H9 (cell line): ENCODE results near the gene TRIO. TPM values are rescaled to one million over a fixed set of nuclear protein-coding genes. Genes with fewer than 3 reads are reported as not detected.

ENCODE experiments used
- DNase-seq: peaks from one replicate; pipeline ENCODE4 v3.0.0-alpha.2; 2017
- H2AFZ ChIP-seq: one replicate; pipeline ENCODE4 v1.6.1; 2013; ENCODE audit warnings: mild to moderate bottlenecking, low read length, control low read depth, moderate library complexity
- H2AK5ac ChIP-seq: 2 replicates; pipeline ENCODE4 v1.6.1; 2013; ENCODE audit warnings: low read length, control low read depth, mixed read lengths; ENCODE audit not compliant: insufficient read length
- H2BK120ac ChIP-seq: one replicate; pipeline ENCODE4 v1.6.1; 2013; ENCODE audit warnings: low read depth, mild to moderate bottlenecking, low read length, control low read depth, inconsistent platforms; ENCODE audit not compliant: poor library complexity, severe bottlenecking
- H2BK12ac ChIP-seq: 2 replicates; pipeline ENCODE4 v1.6.1; 2013; ENCODE audit warnings: low read length, control low read depth, mixed read lengths, low read depth; ENCODE audit not compliant: insufficient read length
- H2BK15ac ChIP-seq: 2 replicates; pipeline ENCODE4 v1.6.1; 2013; ENCODE audit warnings: low read depth, low read length, control low read depth
- H2BK20ac ChIP-seq: one replicate; pipeline ENCODE4 v1.6.1; 2013; ENCODE audit warnings: low read depth, mild to moderate bottlenecking, low read length, control low read depth, inconsistent platforms; ENCODE audit not compliant: poor library complexity, severe bottlenecking
- H2BK5ac ChIP-seq: 2 replicates; pipeline ENCODE4 v1.6.1; 2013; ENCODE audit warnings: low read length, control low read depth, mixed read lengths; ENCODE audit not compliant: insufficient read length
- H3K14ac ChIP-seq: 2 replicates; pipeline ENCODE4 v1.6.1; 2013; ENCODE audit warnings: low read length, control low read depth; ENCODE audit not compliant: insufficient read depth
- H3K18ac ChIP-seq: 2 replicates; pipeline ENCODE4 v1.6.1; 2013; ENCODE audit warnings: low read depth, mild to moderate bottlenecking, mixed read lengths, low read length, control low read depth; ENCODE audit not compliant: insufficient read length
- H3K23ac ChIP-seq: 2 replicates; pipeline ENCODE4 v1.6.1; 2013; ENCODE audit warnings: low read length, control low read depth, mixed read lengths, low read depth; ENCODE audit not compliant: insufficient read length
- H3K23me2 ChIP-seq: 2 replicates; pipeline ENCODE4 v1.6.1; 2013; ENCODE audit warnings: low read depth, mild to moderate bottlenecking, mixed read lengths, low read length, control low read depth; ENCODE audit not compliant: insufficient read length, poor library complexity, severe bottlenecking
- H3K27ac ChIP-seq: 2 replicates; pipeline ENCODE4 v1.5.1; 2013; ENCODE audit warnings: low read length, control low read depth, mixed read lengths, low read depth; ENCODE audit not compliant: insufficient read length
- H3K27me3 ChIP-seq: 2 replicates; pipeline ENCODE4 v1.6.1; 2013; ENCODE audit warnings: low read length, control low read depth, inconsistent platforms; ENCODE audit not compliant: insufficient read depth
- H3K4ac ChIP-seq: 2 replicates; pipeline ENCODE4 v1.6.1; 2013; ENCODE audit warnings: low read depth, mild to moderate bottlenecking, control low read depth, inconsistent platforms, low read length, moderate library complexity
- H3K4me1 ChIP-seq: 2 replicates; pipeline ENCODE4 v1.6.1; 2013; ENCODE audit warnings: low read length, control low read depth, inconsistent platforms; ENCODE audit not compliant: insufficient read depth
- H3K4me2 ChIP-seq: 2 replicates; pipeline ENCODE4 v1.6.1; 2013; ENCODE audit warnings: low read length, control low read depth, mixed read lengths; ENCODE audit not compliant: insufficient read length, insufficient read depth
- H3K56ac ChIP-seq: 2 replicates; pipeline ENCODE4 v1.6.1; 2013; ENCODE audit warnings: low read depth, mild to moderate bottlenecking, mixed read lengths, low read length, control low read depth; ENCODE audit not compliant: insufficient read length
- H3K79me1 ChIP-seq: 2 replicates; pipeline ENCODE4 v1.6.1; 2013; ENCODE audit warnings: low read depth, mild to moderate bottlenecking, moderate library complexity, low read length, control low read depth, inconsistent platforms; ENCODE audit not compliant: insufficient read depth, poor library complexity, severe bottlenecking
- H3K79me2 ChIP-seq: 2 replicates; pipeline ENCODE4 v1.6.1; 2013; ENCODE audit warnings: low read length, control low read depth, inconsistent platforms; ENCODE audit not compliant: insufficient read depth
- H3K9ac ChIP-seq: 2 replicates; pipeline ENCODE4 v1.6.1; 2013; ENCODE audit warnings: low read length, control low read depth, mixed read lengths; ENCODE audit not compliant: insufficient read length; ENCODE audit errors: extremely low read depth
- H3K9me3 ChIP-seq: one replicate; pipeline ENCODE4 v1.6.1; 2013; ENCODE audit warnings: low read depth, low read length, inconsistent platforms; ENCODE audit not compliant: control insufficient read depth
- H3T11ph ChIP-seq: one replicate; pipeline ENCODE4 v1.6.1; 2013; ENCODE audit warnings: mild to moderate bottlenecking, low read length, control low read depth, inconsistent platforms
- H4K20me1 ChIP-seq: one replicate; pipeline ENCODE4 v1.6.1; 2013; ENCODE audit not compliant: control insufficient read depth, insufficient read length, insufficient read depth
- H4K5ac ChIP-seq: 2 replicates; pipeline ENCODE4 v1.6.1; 2013; ENCODE audit warnings: low read depth, mild to moderate bottlenecking, mixed read lengths, low read length, control low read depth; ENCODE audit not compliant: insufficient read length
- H4K8ac ChIP-seq: replicated peaks from 2 replicates; pipeline ENCODE4 v1.6.1; 2013; ENCODE audit warnings: low read length, control low read depth, mixed read lengths, low read depth; ENCODE audit not compliant: insufficient read length
- H4K91ac ChIP-seq: 2 replicates; pipeline ENCODE4 v1.6.1; 2013; ENCODE audit warnings: low read depth, mild to moderate bottlenecking, moderate library complexity, mixed read lengths, low read length, control low read depth; ENCODE audit not compliant: insufficient read length
- H3K27ac Mint-ChIP-seq, 3 experiments: 2 replicates in 2 of 3; 3 replicates in 1 of 3; pipeline ENCODE4 v1.8.0; 2020 to 2021; ENCODE audit warnings: mixed read lengths in 3 of 3, mild to moderate bottlenecking in 1 of 3, moderate library complexity in 1 of 3
- H3K27me3 Mint-ChIP-seq: 2 replicates; pipeline ENCODE4 v1.8.0; 2021; ENCODE audit warnings: low read depth, mild to moderate bottlenecking, moderate library complexity, mixed read lengths
- H3K36me3 Mint-ChIP-seq, 3 experiments: 2 replicates in 2 of 3; 3 replicates in 1 of 3; pipeline ENCODE4 v1.8.0; 2020 to 2021; ENCODE audit warnings: low read depth in 3 of 3, mixed read lengths in 3 of 3; ENCODE audit not compliant: insufficient read depth in 1 of 3
- H3K4me1 Mint-ChIP-seq, 2 experiments: 2 replicates each; pipeline ENCODE4 v1.8.0; 2020; ENCODE audit warnings: mixed read lengths in 2 of 2
- H3K4me3 Mint-ChIP-seq, 2 experiments: 2 replicates in 1 of 2; 3 replicates in 1 of 2; pipeline ENCODE4 v1.8.0; 2020 to 2021; ENCODE audit warnings: mild to moderate bottlenecking in 2 of 2, mixed read lengths in 2 of 2, moderate library complexity in 1 of 2
- H3K9me3 Mint-ChIP-seq, 2 experiments: 2 replicates in 1 of 2; 3 replicates in 1 of 2; pipeline ENCODE4 v1.8.0; 2020; ENCODE audit warnings: mild to moderate bottlenecking in 2 of 2, mixed read lengths in 2 of 2, moderate library complexity in 1 of 2
- WGBS: extraction: QIAGEN DNeasy Blood & Tissue Kit; methylation state at CpG from one replicate; pipeline ENCODE4 v1.1.7; 2013; ENCODE audit warnings: missing lambda C conversion rate, low lambda C conversion rate, mixed read lengths; ENCODE audit not compliant: insufficient read length; ENCODE audit errors: extremely low coverage; 5-methylcytosine and 5-hydroxymethylcytosine counted together
- total RNA-seq: library from RNA; stranded (reverse); gene quantifications from 2 replicates; pipeline ENCODE4 v1.2.1, GENCODE V29; 2021
- TF ChIP-seq, protein P1 (sequence below): fragments of 200-600 bp; sonication (generic); conservative IDR thresholded peaks from 3 replicates; pipeline ENCODE4 v1.8.0; 2021; ENCODE audit warnings: antibody characterized with exemption, mild to moderate bottlenecking

The TRIO gene
- total RNA-seq, 1 experiment from 2014 or later = 87.8 TPM

DNA sequence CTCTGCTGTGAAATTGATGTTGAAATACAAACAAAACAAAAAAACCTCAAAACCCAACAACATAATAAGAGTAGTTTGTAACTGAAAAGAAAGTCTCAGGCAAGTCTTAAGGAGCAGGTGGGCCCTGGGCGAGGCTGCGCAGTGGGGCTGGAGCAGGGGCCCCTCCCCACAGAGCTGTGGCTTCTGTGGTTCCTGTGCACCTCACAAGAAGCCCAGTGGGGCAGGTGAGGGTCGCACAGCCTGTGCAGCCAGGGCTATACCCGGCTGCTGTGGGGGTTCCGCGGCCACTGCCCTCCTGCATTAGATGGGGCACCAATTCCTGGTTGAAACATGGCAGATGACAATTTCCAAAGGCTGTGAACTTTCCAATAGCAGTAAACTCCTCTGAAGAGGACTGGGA lies 75.3 kb downstream of the TRIO start:
- Histone ChIP-seq H3K4me2 (no peak overlapping the region), H4K91ac (no peak overlapping the region), H3K23ac (no peak overlapping the region), H3K79me1 (peaks cover 8% of the 10 kb centered on the region), H4K8ac (no peak overlapping the region), H3K4me1 (peaks cover 27% of the 10 kb centered on the region), H3K27ac (no peak overlapping the region), H3K14ac (peak overlapping the region; percentile 41; the same call in 1 of the 2 replicates), H4K20me1 (no peaks in the 10 kb centered on the region), H2BK12ac (no peak overlapping the region), H3K9me3 (no peaks in the 10 kb centered on the region), H2BK15ac (no peak overlapping the region), H2BK20ac (no peak overlapping the region), H2BK5ac (no peak overlapping the region), H2AFZ (no peak overlapping the region), H3K56ac (no peak overlapping the region), H3K23me2 (no peaks in the 10 kb centered on the region), H3T11ph (no peak overlapping the region), H2BK120ac (no peak overlapping the region), H4K5ac (no peak overlapping the region), H3K18ac (no peak overlapping the region), H3K4ac (no peak overlapping the region), H3K27me3 (no peaks in the 10 kb centered on the region), H3K9ac (no peak overlapping the region), H2AK5ac (no peak overlapping the region), H3K79me2 (peaks cover 31% of the 10 kb centered on the region; the same call in 1 of the 2 replicates)
- DNase-seq = no peak
- WGBS = no CpG with 5 or more reads among the region's 6 CpGs
- Mint-ChIP-seq H3K27ac (peak overlapping the region in 1 of 3 experiments; percentile 38; a peak in 1 of 7 replicates), H3K4me3 (no peak overlapping the region), H3K9me3 (no peaks in the 10 kb centered on the region), H3K27me3 (no peaks in the 10 kb centered on the region), H3K4me1 (peaks cover 96% of the 10 kb centered on the region in 2 experiments), H3K36me3 (peaks cover 0 to 4% (median 0%) of the 10 kb centered on the region in 3 experiments; a peak in 2 of 7 replicates)
- TF ChIP-seq, protein P1, sequence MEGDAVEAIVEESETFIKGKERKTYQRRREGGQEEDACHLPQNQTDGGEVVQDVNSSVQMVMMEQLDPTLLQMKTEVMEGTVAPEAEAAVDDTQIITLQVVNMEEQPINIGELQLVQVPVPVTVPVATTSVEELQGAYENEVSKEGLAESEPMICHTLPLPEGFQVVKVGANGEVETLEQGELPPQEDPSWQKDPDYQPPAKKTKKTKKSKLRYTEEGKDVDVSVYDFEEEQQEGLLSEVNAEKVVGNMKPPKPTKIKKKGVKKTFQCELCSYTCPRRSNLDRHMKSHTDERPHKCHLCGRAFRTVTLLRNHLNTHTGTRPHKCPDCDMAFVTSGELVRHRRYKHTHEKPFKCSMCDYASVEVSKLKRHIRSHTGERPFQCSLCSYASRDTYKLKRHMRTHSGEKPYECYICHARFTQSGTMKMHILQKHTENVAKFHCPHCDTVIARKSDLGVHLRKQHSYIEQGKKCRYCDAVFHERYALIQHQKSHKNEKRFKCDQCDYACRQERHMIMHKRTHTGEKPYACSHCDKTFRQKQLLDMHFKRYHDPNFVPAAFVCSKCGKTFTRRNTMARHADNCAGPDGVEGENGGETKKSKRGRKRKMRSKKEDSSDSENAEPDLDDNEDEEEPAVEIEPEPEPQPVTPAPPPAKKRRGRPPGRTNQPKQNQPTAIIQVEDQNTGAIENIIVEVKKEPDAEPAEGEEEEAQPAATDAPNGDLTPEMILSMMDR = no peak
